Measurements from ENCODE around the gene RRP15. TPM values are rescaled to one million over a fixed set of nuclear protein-coding genes. Genes with fewer than 3 reads are reported as not detected.

The RRP15 gene
- polyA plus RNA-seq, 3 donors, result 18.9 to 24.2 (median 22.9) TPM

DNA sequence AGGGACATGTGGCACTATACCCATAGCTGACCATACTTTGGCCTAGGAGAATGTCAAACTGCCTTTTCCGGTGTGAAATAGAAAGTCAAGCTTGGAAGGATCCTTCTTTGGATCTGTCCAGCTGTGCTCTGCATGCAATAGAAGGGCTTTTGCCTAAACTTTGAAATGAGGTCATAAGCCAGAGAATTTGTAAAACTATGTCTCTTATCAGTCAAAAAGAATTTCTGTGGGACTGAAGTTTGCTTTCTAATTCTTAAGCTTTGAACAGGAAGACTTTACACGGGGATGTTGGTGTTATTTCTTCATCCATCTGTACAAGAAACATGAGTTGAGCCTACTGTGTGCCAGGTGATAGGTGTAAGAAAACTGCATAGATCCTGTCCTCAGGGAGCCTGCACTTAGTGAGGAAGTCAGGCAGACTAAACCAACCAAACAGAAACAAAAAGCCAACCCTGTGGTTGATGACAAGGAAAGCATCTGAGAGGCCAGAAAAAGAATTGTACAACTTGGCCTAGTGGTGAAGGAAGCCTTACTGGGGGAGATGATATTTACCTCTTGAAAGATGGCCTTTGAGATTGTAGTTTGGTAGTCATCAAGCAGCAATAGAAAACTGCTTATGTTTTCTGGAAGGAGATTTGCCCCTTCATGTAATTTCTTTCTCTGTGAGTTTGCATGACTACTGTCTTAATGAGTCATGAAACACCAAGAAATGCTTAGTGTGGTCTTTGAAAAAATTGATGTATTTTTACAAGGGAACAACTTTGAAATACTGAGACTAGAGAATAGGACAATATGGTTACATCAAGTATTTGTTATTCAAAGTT lies 84.8 kb downstream of the RRP15 start:
- no peak for DNase-seq (ENCODE audit: extremely low read depth in 1 of 11, low read depth in 9 of 11, low spot score in 4 of 11)

DNA sequence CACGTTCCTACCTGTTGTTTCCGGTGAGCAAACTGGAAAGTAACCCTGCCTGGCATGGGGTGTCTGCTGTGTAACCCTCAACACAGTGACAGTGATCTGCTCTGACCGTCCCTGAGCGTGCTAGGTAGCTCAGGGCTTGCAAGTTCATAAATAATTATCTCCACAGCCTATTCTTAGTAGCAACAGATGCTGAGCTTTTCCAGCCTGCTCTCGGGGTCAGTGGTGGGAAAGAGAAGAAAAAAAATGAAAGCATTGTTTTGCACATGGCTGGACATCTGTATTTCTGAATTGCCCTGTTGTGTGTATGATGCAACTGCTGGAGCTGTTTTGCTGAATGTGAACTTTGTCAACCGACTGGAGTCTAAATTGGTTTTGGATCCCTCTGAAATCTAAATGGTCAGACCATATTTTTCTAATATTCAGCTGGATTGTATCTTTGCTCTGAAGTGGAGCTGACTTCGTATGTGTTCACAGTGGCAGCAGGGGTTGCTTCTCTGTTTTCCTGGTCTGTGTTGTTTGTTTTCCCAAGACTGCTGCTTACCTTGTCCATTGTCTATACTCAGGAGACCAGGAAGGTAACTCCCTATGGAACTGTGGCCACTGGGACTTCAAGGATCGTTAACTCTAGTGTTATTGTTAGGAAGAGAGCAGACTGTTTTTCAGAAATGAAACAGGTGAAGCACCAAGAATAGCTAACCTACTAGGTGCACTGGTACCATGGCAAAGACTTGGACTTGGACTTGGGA lies 87.0 kb downstream of the RRP15 start:
- no peak for DNase-seq (ENCODE audit: extremely low read depth in 1 of 11, low read depth in 9 of 11, low spot score in 4 of 11)

DNA sequence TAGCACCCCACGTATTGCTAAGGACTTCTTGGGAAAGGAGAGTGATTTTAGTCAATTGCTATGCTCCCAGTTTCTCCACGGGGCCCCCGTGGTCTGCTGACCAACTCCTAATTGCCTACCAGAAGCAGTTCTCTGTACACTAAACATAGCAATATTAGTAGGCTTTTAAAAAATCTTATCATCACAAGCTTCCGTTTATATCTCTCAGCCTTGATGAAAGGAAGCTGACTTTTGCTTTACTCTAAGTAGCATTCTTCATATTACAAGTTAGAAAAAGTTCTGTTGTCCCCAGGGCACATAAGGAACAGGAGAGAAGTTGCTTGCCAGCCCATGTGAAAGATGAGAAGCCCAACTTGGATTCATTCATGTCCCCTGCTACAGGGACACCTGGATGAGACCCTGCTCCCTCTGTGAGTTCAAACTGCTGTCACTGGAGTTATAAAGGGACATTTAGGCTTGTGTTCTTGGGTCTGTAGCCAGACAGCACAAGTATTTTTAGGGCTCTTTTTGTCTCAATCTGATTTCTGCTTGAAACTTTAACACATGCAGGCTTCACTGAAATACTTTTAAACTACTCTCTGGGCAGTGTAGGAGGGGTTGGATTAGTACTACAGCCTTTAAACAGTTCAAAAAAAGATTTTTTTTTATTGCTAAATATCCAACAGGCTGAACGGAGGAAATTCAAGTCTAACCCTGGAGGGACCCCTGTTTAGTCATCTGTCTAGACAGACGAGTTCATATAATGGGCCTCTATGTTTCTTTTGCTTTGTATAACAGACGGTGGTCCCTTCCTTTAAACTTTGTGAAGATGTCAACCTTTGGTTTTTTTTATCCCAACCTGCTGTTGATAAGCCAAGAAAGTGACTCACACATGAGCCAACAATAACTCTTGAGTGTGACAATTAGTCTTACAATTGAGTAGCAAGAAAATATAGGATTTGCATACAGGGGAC lies 89.6 kb downstream of the RRP15 start:
- DNase-seq (ENCODE audit: extremely low read depth in 1 of 11, low read depth in 9 of 11, low spot score in 4 of 11), result no peak

- no peak for DNase-seq (ENCODE audit: extremely low read depth in 1 of 11, low read depth in 9 of 11, low spot score in 4 of 11)
Observed at GRCh38 chr1:218376722-218377121, 91.6 kb downstream of the RRP15 start.

- no peak for DNase-seq (ENCODE audit: extremely low read depth in 1 of 11, low read depth in 9 of 11, low spot score in 4 of 11)
Observed at GRCh38 chr1:218377143-218377660, 92.1 kb downstream of the RRP15 start.

GRCh38 chr1:218380125-218380977 lies 95.3 kb downstream of the RRP15 start:
- DNase-seq (ENCODE audit: extremely low read depth in 1 of 11, low read depth in 9 of 11, low spot score in 4 of 11), result no peak

- no peak for DNase-seq (ENCODE audit: extremely low read depth in 1 of 11, low read depth in 9 of 11, low spot score in 4 of 11)
Observed at GRCh38 chr1:218382261-218382660, 97.2 kb downstream of the RRP15 start.

DNA sequence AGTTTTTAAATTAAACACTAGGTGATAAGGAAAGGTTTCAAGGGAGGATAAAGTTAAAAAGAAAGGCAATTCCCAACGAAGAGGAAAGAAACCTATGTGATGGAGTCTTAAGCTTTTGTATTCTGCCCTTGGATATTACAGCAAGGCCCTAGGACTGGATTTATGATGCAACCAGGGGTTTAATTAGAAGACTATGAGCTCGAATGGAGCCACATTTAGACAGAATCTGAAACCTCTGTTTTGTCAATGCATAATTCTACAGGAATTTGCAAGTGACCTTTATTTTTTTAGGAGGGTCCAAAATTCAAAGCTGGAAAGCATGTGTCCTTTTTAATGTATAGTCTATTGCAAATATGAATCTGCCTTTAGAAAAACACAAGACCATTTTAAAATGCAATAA lies 98.0 kb downstream of the RRP15 start:
- no peak for DNase-seq (ENCODE audit: extremely low read depth in 1 of 11, low read depth in 9 of 11, low spot score in 4 of 11)

- no peak for DNase-seq (ENCODE audit: extremely low read depth in 1 of 11, low read depth in 9 of 11, low spot score in 4 of 11)
Observed at GRCh38 chr1:218383681-218384080, 98.6 kb downstream of the RRP15 start.

- DNase-seq (ENCODE audit: extremely low read depth in 1 of 11, low read depth in 9 of 11, low spot score in 4 of 11), result no peak
Observed at GRCh38 chr1:218384581-218384993, 99.5 kb downstream of the RRP15 start.

Other genes with a start within 250 kb of the RRP15 start
- gene TGFB2, start 60.0 kb downstream of the RRP15 start, polyA plus RNA-seq (ENCODE audit: insufficient read length in 3 of 3), result 10 to 100 TPM; 13.9 to 15.5 (median 14.2) TPM

Measured in renal cortex interstitium (tissue), 11 donors.